DOHH2 (cell line): ENCODE measurements around the gene FAM174B.

ENCODE experiments used
- H3F3A ChIP-seq: fragments of 200-600 bp; sonication (generic), shearing (Covaris generic); 2 replicates; pipeline ENCODE4 v1.6.0; 2016; ENCODE audit warnings: antibody characterized with exemption, mild to moderate bottlenecking; ENCODE audit not compliant: control insufficient read depth, insufficient read depth
- H3K27ac ChIP-seq: fragments of 200-600 bp; sonication (generic); 2 replicates; pipeline ENCODE4 v1.5.1; 2014; ENCODE audit warnings: low read depth, mild to moderate bottlenecking, low read length, moderate library complexity
- H3K27me3 ChIP-seq: fragments of 200-600 bp; sonication (generic); 2 replicates; pipeline ENCODE4 v1.6.1; 2014; ENCODE audit warnings: mild to moderate bottlenecking, low read length, mixed read lengths; ENCODE audit not compliant: control insufficient read depth
- H3K36me3 ChIP-seq: fragments of 200-600 bp; sonication (generic); 2 replicates; pipeline ENCODE4 v1.6.1; 2014; ENCODE audit warnings: mild to moderate bottlenecking, low read length, moderate library complexity, mixed read lengths; ENCODE audit not compliant: control insufficient read depth
- H3K4me1 ChIP-seq: fragments of 200-600 bp; sonication (generic); 2 replicates; pipeline ENCODE4 v1.6.1; 2014; ENCODE audit warnings: mild to moderate bottlenecking, low read length, mixed read lengths; ENCODE audit not compliant: control insufficient read depth
- H3K4me2 ChIP-seq: fragments of 200-600 bp; sonication (generic); 2 replicates; pipeline ENCODE4 v1.6.0; 2014; ENCODE audit warnings: mild to moderate bottlenecking, low read length, moderate library complexity
- H3K4me3 ChIP-seq: fragments of 200-600 bp; sonication (generic); 2 replicates; pipeline ENCODE4 v1.5.1; 2014; ENCODE audit warnings: mild to moderate bottlenecking, low read length, mixed read lengths
- H3K79me2 ChIP-seq: fragments of 200-600 bp; sonication (generic); 2 replicates; pipeline ENCODE4 v1.6.1; 2014; ENCODE audit warnings: mild to moderate bottlenecking, low read length, mixed read lengths; ENCODE audit not compliant: control insufficient read depth
- H3K9me2 ChIP-seq: fragments of 200-600 bp; sonication (generic); replicated peaks from 2 replicates; pipeline ENCODE4 v1.6.1; 2014; ENCODE audit warnings: mild to moderate bottlenecking, low read length, mixed read lengths; ENCODE audit not compliant: control insufficient read depth
- H3K9me3 ChIP-seq: fragments of 200-600 bp; sonication (generic); 2 replicates; pipeline ENCODE4 v1.6.1; 2014; ENCODE audit warnings: antibody characterized with exemption, low read length, mixed read lengths; ENCODE audit not compliant: control insufficient read depth, insufficient read depth
- H4K20me1 ChIP-seq: fragments of 200-600 bp; sonication (generic); 2 replicates; pipeline ENCODE4 v1.6.0; 2014; ENCODE audit warnings: low read depth, mild to moderate bottlenecking, antibody characterized with exemption, low read length, moderate library complexity; ENCODE audit not compliant: control insufficient read depth, insufficient read depth
- EZH2phosphoT487 ChIP-seq: fragments of 200-600 bp; sonication (generic); IDR thresholded peaks from 2 replicates; pipeline ENCODE4 v1.6.1; 2017; ENCODE audit warnings: borderline replicate concordance, mild to moderate bottlenecking, antibody characterized with exemption, low read length, moderate library complexity, mixed read lengths
- TF ChIP-seq, protein P1 (sequence below): fragments of 200-600 bp; sonication (generic); IDR thresholded peaks from one replicate; pipeline ENCODE4 v1.5.1; 2014; ENCODE audit warnings: antibody characterized with exemption, mild to moderate bottlenecking, low read depth, low read length; ENCODE audit not compliant: poor library complexity, severe bottlenecking

The FAM174B gene

GRCh38 chr15:92682741-92683510 lies 27.4 kb upstream of the FAM174B start:
- TF ChIP-seq EZH2phosphoT487 = no peak
- TF ChIP-seq, protein P1, sequence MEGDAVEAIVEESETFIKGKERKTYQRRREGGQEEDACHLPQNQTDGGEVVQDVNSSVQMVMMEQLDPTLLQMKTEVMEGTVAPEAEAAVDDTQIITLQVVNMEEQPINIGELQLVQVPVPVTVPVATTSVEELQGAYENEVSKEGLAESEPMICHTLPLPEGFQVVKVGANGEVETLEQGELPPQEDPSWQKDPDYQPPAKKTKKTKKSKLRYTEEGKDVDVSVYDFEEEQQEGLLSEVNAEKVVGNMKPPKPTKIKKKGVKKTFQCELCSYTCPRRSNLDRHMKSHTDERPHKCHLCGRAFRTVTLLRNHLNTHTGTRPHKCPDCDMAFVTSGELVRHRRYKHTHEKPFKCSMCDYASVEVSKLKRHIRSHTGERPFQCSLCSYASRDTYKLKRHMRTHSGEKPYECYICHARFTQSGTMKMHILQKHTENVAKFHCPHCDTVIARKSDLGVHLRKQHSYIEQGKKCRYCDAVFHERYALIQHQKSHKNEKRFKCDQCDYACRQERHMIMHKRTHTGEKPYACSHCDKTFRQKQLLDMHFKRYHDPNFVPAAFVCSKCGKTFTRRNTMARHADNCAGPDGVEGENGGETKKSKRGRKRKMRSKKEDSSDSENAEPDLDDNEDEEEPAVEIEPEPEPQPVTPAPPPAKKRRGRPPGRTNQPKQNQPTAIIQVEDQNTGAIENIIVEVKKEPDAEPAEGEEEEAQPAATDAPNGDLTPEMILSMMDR = no peak
- Histone ChIP-seq H3K79me2 (no peaks in the 10 kb centered on the region), H3K4me2 (no peak overlapping the region), H3K9me2 (no peaks in the 10 kb centered on the region), H3K27ac (no peak overlapping the region), H3K9me3 (no peaks in the 10 kb centered on the region), H3K4me3 (no peak overlapping the region), H3K4me1 (no peaks in the 10 kb centered on the region), H3K36me3 (no peaks in the 10 kb centered on the region), H4K20me1 (no peaks in the 10 kb centered on the region), H3K27me3 (peaks cover 6% of the 10 kb centered on the region; the same call in 1 of the 2 replicates), H3F3A (no peaks in the 10 kb centered on the region)

- H3F3A ChIP-seq = no peaks in the 10 kb centered on the region
- TF ChIP-seq, protein P1 = no peak
- no peak for TF ChIP-seq EZH2phosphoT487
Measured at GRCh38 chr15:92681141-92681631, 25.6 kb upstream of the FAM174B start.

GRCh38 chr15:92677999-92678398 lies 22.4 kb upstream of the FAM174B start:
- no peaks in the 10 kb centered on the region for H4K20me1 ChIP-seq
- TF ChIP-seq, protein P1 = no peak
- TF ChIP-seq EZH2phosphoT487 = no peak
- H3K36me3 ChIP-seq = no peaks in the 10 kb centered on the region
- no peaks in the 10 kb centered on the region for H3K4me1 ChIP-seq
- H3K27me3 ChIP-seq = peaks cover 4% of the 10 kb centered on the region; the same call in 1 of the 2 replicates
- H3K79me2 ChIP-seq = no peaks in the 10 kb centered on the region
- no peaks in the 10 kb centered on the region for H3K9me3 ChIP-seq
- H3K9me2 ChIP-seq = no peaks in the 10 kb centered on the region
- no peaks in the 10 kb centered on the region for H3F3A ChIP-seq
- H3K4me2 ChIP-seq = no peak overlapping the region
- H3K4me3 ChIP-seq = no peak overlapping the region
- no peak overlapping the region for H3K27ac ChIP-seq

More at GRCh38 chr15:92681141-92681631, 25.6 kb upstream of the FAM174B start:
- no peaks in the 10 kb centered on the region for H3K79me2 ChIP-seq
- H3K9me2 ChIP-seq = no peaks in the 10 kb centered on the region
- no peaks in the 10 kb centered on the region for H4K20me1 ChIP-seq
- no peak overlapping the region for H3K27ac ChIP-seq
- no peak overlapping the region for H3K4me3 ChIP-seq
- no peaks in the 10 kb centered on the region for H3K4me1 ChIP-seq
- H3K27me3 ChIP-seq = peaks cover 6% of the 10 kb centered on the region; the same call in 1 of the 2 replicates
- no peak overlapping the region for H3K4me2 ChIP-seq
- H3K36me3 ChIP-seq = no peaks in the 10 kb centered on the region
- no peaks in the 10 kb centered on the region for H3K9me3 ChIP-seq
